Uterus (tissue), 4 donors: ENCODE measurements around the gene SYTL2. TPM values are rescaled to one million over a fixed set of nuclear protein-coding genes. Genes with fewer than 3 reads are reported as not detected.
"Not testable (repeated sequence)": the region's sequence is repeated elsewhere in the genome, so short reads cannot be mapped to it uniquely, and the experiment has no call there.

Experiments
- DNase-seq, 2 donors: peaks; one replicate each; pipeline ENCODE4 v3.0.0-alpha.2; 2019 to 2020
- H3K27ac ChIP-seq, 2 donors: fragments of 200-600 bp; sonication (generic); 1 replicate in 1 of 2; 2 replicates in 1 of 2; pipeline ENCODE4 v1.5.1; 2016 to 2018
- H3K27me3 ChIP-seq, 2 donors: fragments of 200-600 bp; sonication (generic); one replicate each; pipeline ENCODE4 v1.5.1; 2018 to 2019; ENCODE audit warnings: control low read depth in 1 of 2
- H3K36me3 ChIP-seq, 2 donors: fragments of 200-600 bp; sonication (generic); one replicate each; pipeline ENCODE4 v1.5.1; 2019; ENCODE audit warnings: control low read depth in 1 of 2
- H3K4me1 ChIP-seq, 2 donors: fragments of 200-600 bp; sonication (generic); one replicate each; pipeline ENCODE4 v1.5.1; 2018 to 2019; ENCODE audit warnings: control low read depth in 1 of 2
- H3K4me3 ChIP-seq, 2 donors: fragments of 200-600 bp; sonication (generic); 1 replicate in 1 of 2; 2 replicates in 1 of 2; pipeline ENCODE4 v1.5.1; 2018 to 2019; ENCODE audit warnings: mild to moderate bottlenecking in 1 of 2
- H3K9me3 ChIP-seq, 2 donors: fragments of 200-600 bp; sonication (generic); one replicate each; pipeline ENCODE4 v1.5.1; 2019; ENCODE audit warnings: control low read depth in 1 of 2
- CTCF ChIP-seq, 4 experiments: fragments of 200-600 bp in 2 of 4; fragments of 450-650 bp in 2 of 4; sonication (generic) in 2 of 4; IDR thresholded peaks; one replicate each; pipeline ENCODE4 v1.5.1; 2016 to 2019; ENCODE audit warnings: antibody characterized with exemption in 4 of 4, mild to moderate bottlenecking in 2 of 4, moderate library complexity in 1 of 4
- POLR2A ChIP-seq, 2 donors: fragments of 450-650 bp; IDR thresholded peaks; one replicate each; pipeline ENCODE4 v1.6.1; 2016; ENCODE audit warnings: antibody characterized with exemption in 2 of 2, mild to moderate bottlenecking in 1 of 2, moderate library complexity in 1 of 2
- intact Hi-C: fragments of 100-400 bp; cut with DNase I; formaldehyde crosslinking; loops from one replicate; pipeline ENCODE4 v1.15.1; 2023; ENCODE audit warnings: low total_unique reads
- total RNA-seq, 4 donors: library from RNA; depleted of rRNA in 3 of 4; stranded (reverse); fragments of >200 nt in 3 of 4; gene quantifications; one replicate each; pipeline versions ENCODE4 v1.1.0 to v1.2.4, GENCODE V29; 2014 to 2023
- donor health status: DM: yes; HTN: yes; CAD: no.

The SYTL2 gene
- total RNA-seq, 4 donors from 2014 or later, result 33.0 to 77.4 (median 39.7) TPM

DNA sequence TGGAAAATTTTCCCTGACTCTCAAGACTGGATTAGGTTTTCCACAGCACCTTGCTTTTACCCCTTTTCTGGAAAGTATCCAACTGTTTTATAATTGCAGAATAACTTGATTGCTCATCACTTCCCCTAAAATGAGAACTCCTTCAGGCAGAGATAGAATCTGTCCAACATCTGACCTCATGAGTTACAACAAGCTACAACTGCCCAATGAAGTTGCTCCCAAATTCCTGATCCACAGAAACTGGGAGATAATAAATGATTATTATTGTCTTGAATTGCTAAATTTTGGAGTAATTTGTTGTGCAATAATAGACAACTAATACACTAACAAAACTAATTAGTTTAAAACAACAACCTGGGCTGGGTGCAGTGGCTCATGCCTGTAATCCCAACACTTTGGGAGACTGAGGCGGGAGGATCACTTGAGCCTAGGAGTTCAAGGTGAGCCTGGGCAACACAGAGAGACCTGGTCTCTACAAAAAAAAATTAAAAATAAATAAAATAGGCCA, 34.2 kb upstream of the SYTL2 start:
- TF ChIP-seq CTCF (IDR thresholded peaks at IDR 0.05), result no peak
- no peaks in the 10 kb centered on the region for H3K36me3 ChIP-seq
- no peak overlapping the region for H3K4me3 ChIP-seq
- no peaks in the 10 kb centered on the region for H3K27me3 ChIP-seq
- no peaks in the 10 kb centered on the region for H3K4me1 ChIP-seq
- peak overlapping the region in 1 of 2 donors; percentile 47 for H3K27ac ChIP-seq
- intact Hi-C loops, result no loop called here
- no peak for DNase-seq
- no peaks in the 10 kb centered on the region for H3K9me3 ChIP-seq

- no peak for DNase-seq
- no peaks in the 10 kb centered on the region for H3K36me3 ChIP-seq
- H3K4me3 ChIP-seq, result no peak overlapping the region
- H3K27ac ChIP-seq, result peak overlapping the region in 1 of 2 donors; percentile 47
- intact Hi-C loops, result no loop called here
- no peaks in the 10 kb centered on the region for H3K9me3 ChIP-seq
- H3K27me3 ChIP-seq, result no peaks in the 10 kb centered on the region
- TF ChIP-seq POLR2A (IDR thresholded peaks at IDR 0.05) (no peak), CTCF (IDR thresholded peaks at IDR 0.05) (no peak)
- H3K4me1 ChIP-seq, result no peaks in the 10 kb centered on the region
Measured at GRCh38 chr11:85844439-85845123, 33.6 kb upstream of the SYTL2 start.

DNA sequence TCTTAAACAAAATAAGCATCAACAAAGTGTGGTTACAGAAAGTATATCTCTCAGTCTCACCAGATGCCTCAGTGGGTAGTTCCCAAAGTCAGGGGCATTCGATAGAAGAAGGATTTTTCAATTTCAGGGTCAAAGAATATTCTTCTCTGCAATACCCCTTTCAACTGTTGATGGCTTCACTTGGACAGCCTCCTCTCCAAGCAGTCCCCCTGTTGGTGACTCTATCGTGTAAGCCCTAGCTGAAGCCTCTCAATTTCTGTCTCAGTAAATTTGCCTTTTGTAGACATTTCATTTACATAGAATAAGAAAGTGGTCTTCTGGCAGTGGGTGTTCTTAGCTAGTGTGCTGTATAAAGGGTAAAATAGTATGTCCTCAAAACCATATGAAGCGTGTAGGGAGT, 33.0 kb upstream of the SYTL2 start:
- no peak for DNase-seq
- H3K9me3 ChIP-seq, result no peaks in the 10 kb centered on the region
- intact Hi-C loops, result no loop called here
- TF ChIP-seq CTCF (IDR thresholded peaks at IDR 0.05) (no peak), POLR2A (IDR thresholded peaks at IDR 0.05) (no peak)
- no peaks in the 10 kb centered on the region for H3K36me3 ChIP-seq
- H3K4me3 ChIP-seq, result no peak overlapping the region
- no peak overlapping the region for H3K27ac ChIP-seq
- no peaks in the 10 kb centered on the region for H3K4me1 ChIP-seq
- H3K27me3 ChIP-seq, result no peaks in the 10 kb centered on the region

- H3K27ac ChIP-seq, intact Hi-C loops, DNase-seq, H3K27me3 ChIP-seq, H3K36me3 ChIP-seq, H3K4me3 ChIP-seq, H3K9me3 ChIP-seq, H3K4me1 ChIP-seq: not testable (repeated sequence)
Measured at GRCh38 chr11:85840932-85841331, 30.0 kb upstream of the SYTL2 start.

- Histone ChIP-seq H3K27ac (no peak overlapping the region), H3K4me1 (no peaks in the 10 kb centered on the region), H3K4me3 (no peak overlapping the region), H3K9me3 (peaks cover 0 to 7% of the 10 kb centered on the region in 2 donors), H3K27me3 (no peaks in the 10 kb centered on the region), H3K36me3 (no peaks in the 10 kb centered on the region)
- no peak for TF ChIP-seq CTCF (IDR thresholded peaks at IDR 0.05)
- TF ChIP-seq POLR2A (IDR thresholded peaks at IDR 0.05), result no peak
- intact Hi-C loops, result no loop called here
- no peak for DNase-seq
Measured at GRCh38 chr11:85835729-85836128, 24.8 kb upstream of the SYTL2 start.
